DMS114 treated with DMSO at 0.1 percent for 48 hours (cell line): ENCODE results near the gene SPIRE1.
"Not testable (repeated sequence)": the region's sequence is repeated elsewhere in the genome, so short reads cannot be mapped to it uniquely, and the experiment has no call there.

ENCODE experiments used
- DNase-seq: peaks from one replicate; lab custom pipeline; 2025; ENCODE audit not compliant: unreplicated experiment; lab: John Stamatoyannopoulos, UW

SPIRE1 gene

DNA sequence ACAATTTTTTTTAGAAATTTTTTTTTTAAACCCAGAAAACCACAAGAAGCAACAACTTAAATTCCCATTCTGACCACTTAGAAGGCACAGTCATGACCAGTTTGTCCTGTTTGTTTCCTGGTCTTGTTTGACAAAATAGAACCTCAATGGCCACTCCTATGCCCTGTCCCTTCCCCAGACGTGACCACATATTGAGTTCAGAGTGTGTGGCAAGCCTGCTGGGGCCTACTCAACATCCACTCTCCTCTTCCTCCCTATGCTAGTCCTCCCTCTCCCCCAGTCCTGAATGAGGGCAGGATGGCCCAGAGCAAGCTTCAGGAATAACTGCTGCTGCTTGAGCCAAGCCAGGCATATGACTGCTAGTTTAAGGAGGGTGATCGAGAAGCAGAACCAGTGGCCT lies 160.6 kb downstream of the SPIRE1 start:
- DNase-seq, result no peak

DNA sequence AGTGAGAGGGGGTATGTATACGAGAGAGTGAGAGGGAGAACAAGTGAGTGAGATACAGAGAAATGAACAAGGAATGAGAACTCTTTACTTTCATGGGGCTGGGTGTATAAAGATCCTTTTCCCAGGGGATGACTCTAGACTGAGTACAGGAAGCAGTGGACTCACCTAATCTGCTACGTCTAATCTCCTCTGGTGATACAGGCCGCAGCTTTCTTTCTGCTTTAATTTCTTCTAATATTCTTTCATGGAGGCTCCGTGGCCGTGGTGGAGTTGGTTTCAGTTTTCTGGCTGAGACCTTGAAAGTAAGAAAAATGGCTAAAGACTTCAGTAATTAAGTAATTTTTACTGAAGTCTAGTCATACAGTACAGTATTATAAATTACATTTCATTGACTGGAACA lies 165.0 kb downstream of the SPIRE1 start:
- no peak for DNase-seq

DNA sequence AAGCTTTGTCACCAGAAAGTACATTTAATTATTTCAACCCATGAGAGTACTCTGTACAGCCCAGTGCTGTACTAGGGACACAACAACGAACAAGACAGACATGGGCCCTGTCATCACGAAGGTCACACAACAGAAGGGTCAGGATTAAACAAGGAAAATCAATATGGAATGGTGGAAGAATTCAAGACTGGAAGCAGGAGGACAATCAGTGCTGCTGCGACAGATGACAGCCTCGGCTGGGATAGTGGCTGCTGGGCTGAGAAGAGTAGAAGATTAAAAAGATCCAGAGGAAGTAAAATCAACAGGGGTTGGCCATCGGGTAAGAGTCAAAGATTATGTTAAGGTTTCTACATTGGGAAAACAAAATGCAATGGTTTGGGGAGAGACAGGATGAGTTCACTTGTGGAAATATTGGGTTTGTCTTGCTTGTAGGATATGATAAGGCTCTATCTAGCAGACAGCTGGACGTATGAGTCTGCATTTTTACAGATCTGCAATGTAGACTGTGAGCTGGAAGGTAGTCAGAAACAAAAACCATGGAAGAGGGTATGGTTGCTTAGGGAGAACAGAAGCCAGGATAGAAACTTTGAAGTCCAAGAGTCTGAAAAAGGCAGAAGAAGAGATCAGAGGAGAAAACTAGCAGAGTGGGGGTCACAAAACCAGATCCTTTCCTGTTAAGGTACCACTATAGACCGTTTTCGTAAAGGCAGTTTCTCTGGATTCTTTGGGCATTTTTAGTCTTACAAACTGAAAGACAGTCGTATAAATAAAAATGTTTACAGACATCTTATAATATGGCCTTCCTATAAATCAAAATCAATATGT lies 166.1 kb downstream of the SPIRE1 start:
- no peak for DNase-seq

DNA sequence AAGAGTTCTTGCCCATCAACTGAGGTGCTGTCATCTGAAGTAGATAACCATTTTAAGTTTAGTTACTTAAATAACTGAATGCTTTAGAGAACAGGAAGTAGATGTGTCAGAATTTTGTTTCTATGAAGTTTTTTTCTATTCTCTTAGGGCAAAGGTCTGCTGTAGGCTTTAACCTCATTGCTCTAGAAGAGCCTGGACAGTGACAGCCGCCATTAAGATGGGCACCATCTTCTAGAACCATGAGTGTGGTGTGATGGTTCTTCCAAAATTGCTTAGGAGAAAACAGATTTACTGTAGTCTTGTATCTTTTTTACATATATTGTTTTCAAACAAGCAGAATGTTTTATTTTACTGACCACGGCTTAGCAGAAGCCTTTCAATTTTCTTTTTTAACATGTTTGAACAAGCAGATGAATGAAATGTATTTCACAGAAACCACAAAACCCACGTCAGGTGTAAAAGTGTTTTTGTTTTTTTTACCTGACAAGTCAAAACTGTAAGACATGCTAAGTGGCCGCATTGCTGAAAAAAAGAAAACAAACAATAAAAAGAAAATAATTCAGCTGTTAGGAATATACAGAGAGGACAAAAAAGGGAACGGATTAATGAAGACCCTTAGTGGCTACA lies 172.3 kb downstream of the SPIRE1 start:
- DNase-seq, result no peak

DNA sequence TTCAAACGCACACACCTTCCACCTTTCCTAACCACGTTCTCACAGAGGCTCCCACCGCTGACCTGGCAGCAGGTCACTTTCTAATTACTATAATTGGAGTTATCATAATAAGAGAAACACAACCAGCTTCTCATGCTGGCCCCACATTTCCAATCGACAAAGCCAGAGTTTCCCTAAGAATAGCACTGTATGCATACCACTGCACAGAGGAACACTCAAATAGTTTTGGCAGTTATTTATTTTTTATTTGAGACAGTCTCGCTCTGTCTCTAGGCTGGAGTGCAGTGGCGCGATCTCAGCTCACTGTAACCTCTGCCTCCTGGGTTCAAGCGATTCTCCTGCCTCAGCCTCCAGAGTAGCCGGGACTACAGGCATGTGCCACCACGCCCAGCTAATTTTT lies 176.0 kb downstream of the SPIRE1 start:
- DNase-seq, result not testable (repeated sequence)

DNA sequence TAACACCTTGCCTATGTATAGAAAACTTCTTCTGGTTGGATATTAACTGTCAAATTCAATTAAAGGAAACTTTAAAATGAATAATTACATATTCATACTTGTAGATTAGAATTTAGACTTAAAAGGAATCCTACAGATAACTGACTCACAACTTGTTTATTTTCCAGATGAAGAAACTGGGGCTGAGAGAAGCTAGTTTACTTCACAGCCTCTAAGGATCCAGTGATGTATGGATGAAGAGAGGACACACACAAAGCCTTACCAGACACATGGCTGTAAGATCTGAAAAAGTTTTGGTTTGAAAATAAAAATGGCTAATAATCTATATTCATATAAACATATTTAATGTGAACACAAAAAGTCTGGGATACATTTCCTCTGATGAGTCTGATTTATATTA lies 177.9 kb downstream of the SPIRE1 start:
- DNase-seq, result no peak

DNA sequence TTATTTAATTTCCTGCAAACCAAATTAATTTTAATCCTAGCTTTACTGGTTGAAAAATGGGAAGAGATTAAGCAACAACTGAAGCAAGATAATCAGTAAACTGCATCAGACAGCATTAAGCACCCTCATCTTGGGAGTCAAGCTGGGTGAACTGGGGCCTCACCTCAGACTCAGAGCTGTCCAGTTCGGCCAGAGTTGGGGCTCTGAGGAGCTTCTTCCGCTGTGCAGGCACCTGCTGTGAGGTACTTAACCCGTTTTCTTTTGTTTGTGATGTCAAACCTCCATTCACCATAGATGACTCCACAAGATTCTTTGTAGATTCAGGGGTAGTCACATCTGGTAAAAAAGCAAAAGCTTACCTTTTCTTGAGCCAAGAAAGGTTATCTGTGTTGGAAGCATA lies 178.4 kb downstream of the SPIRE1 start:
- DNase-seq, result no peak

DNA sequence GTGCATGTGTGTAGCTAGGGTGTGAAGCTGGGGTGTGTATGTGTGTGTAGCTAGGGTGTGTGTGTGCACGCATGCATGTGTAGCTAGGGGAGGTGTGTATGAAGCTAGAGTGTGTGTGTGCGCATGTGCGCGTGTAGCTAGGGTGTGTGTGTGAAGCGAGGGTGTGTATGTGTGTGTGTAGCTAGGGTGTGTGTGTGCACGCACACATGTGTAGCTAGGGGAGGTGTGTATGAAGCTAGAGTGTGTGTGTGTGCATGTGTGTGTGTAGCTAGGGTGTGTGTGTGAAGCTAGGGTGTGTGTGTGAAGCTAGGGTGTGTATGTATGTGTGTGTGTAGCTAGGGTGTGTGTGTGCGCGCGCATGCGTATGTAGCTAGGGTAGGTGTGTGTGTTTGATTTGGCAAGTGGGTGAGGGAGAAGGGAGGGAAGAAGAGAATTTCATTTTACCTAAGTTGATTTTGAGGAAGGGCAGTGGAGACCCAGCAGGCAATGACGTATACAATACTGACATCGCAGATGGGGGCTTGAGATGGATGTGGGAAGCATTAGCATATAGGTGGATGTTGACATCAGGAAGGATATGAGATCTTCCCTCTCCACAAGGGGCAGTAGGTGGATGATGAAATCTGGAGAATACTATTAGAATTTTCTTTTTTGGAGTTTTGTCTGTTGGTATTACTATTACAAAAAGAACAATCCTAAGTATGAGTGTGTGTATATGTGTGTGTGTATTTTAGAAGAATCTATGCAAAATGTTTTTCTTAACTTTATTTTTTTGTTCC lies 179.4 kb downstream of the SPIRE1 start:
- DNase-seq, result no peak

DNA sequence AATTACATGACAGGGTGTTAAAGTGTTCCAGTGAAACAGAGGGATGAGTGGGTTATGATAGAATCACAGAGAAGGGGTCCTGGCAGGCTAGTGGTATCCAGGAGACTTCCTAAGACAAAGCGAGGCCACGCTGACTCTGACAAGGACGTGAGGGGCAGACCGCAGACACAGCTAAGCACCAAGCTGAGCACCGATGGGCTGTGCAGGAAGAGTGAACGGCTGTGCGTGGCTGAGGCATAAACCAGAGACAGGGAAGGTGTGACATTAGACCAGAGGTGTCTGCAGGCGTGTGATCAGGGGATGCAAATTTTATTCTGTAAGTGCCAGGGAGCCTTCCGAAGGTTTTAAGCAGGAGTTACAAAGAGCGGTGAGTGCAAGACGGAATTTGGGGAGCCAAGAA lies 180.3 kb downstream of the SPIRE1 start:
- no peak for DNase-seq

DNA sequence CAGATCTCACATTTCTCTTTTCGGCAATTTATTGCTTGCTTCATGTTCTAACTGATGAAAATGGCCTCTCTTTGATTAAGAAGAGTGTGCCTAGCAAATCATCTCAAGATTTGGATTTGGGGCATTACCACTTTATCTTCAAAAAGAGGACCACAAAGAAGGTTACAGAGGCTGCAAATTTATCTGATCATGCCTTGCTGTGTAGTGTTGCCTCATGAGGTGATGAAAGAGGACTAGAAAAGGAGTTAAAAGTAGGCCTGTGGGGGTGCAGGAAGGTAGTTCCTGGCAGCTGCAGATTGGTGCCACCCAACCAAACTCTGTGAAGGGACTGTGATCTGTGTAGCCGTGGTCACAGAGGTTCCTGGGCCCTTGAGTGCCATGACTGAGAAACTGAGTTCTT lies 181.0 kb downstream of the SPIRE1 start:
- no peak for DNase-seq

DNA sequence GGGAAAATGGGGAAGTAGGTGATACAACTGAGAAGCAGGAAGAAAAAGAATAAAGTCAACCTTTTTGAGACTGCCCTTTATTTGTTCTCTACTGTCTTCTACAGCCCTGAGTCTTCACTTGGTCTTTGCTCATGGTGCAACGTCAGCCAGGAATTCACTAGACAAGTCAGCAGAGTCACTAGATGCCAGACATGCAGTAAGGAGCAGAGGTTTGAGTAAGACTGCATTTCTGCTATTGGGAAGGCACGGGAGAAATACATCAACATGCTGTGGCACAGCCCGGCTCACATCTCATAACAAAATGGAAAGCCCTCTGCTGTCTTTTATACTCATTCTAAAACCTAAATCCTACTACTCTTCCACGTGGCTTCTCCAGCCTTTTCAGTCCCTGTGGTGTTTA lies 183.0 kb downstream of the SPIRE1 start:
- DNase-seq, result no peak

DNA sequence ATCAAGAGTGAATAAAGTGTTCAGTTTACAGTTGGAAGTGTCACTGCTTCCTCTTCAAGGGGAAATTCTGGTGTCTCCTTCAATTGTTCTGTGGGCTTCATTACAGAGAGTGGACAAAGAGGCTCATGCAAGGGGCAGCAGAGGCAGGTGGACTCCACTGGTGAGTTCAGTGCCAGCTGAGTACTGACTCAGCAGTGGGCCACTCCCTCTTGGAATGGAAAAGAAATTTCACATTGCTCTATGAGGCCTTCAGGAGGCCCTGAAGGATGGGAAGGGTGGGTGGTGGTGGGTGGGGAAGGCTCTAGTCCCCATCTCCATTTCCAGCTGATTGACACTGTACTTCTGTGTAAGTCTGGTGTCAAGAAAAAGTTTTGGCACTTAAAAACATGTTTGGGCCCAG lies 183.8 kb downstream of the SPIRE1 start:
- DNase-seq, result no peak

DNA sequence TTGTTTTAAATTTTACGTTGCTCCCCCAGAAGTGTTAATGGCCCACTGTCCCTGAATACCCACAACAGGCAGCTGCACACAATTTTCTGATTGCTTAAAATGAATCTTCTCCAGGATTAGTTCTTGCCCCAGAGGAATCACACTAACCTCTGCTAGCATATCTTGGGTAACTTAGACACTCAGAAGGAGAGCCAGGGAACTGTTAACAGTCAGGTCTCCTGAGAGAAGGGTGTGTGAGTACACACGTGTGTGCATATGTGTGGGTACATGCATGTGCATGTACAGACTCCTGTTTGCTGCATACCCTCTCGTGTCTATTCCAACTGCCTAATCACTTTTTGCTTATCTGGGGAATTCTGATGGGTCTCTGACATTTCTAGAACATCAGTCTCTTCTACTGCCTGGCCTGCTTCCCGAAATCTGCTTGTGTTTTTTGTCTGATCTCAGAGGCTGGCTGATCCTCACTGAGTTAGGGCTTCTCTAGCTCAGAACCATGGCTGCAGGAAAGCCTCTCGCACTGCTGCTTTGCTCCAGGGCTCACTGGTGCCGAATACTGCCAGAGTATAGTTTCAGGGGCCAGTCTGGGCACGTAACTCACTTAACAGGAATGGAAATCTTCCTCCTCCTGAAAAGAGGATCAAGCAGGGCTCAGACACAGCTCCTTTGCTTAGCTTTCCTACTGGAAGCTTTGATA lies 187.4 kb downstream of the SPIRE1 start:
- DNase-seq, result no peak

DNA sequence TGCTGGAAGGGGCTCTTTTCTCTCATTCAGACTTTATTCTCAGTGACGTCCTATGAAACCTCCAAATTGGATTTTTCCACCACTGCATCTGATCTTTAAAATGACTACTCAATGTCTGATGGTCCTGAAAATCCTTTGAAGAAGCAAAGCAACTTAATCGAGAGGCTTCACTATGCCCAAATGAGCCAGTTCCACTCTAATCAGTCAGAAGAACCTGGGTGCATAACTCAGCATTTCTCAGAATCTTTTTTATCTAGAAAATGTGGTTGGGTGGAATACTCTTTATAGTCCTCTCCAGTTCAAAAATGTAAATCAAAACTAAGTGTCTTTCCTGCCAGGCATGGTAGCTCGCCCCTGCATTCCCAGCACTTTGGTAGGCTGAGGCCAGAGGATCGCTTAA lies 189.5 kb downstream of the SPIRE1 start:
- no peak for DNase-seq

DNA sequence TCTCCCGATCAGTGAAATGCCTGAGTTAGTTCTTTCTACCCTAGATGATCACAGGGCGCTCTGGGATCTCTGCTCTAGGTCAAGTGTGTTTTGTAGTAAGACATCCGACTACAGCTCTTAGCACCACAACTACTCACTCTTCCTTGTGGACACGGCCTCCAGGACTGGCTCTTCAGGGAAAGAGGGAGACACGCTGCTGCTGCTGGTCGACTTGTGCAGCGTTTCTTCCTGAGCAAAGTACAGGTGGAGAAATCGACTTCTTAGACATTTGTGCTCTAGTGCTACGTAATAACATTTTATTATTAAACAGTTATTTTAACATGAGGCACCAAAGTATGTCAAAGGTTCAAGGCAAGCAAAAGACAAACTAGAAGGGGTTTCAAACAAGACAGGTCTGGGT lies 193.2 kb downstream of the SPIRE1 start:
- no peak for DNase-seq

DNA sequence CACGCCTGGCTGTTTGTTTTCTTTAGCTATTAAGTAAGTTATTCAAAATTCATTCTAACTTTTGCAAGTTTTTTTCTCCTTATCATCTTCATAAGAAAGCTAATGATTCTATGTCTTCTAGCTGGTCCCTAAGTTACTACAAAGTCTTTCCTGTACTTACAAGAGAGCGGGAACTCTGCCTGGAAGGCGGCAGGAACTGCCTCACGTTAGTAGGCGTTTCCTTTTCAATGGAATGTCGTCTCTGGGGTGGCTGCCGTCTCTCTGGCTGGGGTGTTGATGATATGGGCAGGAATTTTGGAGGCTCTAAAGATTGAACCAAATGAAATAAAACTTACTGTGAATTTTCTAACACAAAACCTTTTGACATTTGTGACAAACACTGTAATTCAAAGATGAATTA lies 194.7 kb downstream of the SPIRE1 start:
- DNase-seq, result no peak

DNA sequence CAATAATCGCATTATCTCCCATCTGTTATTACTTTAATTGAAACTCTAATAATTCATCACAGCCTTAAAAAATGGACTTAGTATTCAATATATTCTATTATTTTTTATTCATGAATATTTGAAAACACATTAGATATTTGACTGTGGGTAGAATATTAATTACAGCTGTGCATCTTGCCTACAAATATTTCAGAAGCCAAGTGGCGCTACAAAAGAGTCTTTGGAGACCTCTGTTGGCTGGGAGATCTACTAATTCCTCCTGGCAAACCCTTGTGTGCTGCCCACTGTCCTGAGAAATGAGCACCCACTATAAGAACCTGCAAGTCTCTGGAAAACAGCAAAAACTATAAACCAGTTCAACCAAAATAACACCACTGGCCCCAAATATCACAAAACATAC lies 195.7 kb downstream of the SPIRE1 start:
- no peak for DNase-seq

DNA sequence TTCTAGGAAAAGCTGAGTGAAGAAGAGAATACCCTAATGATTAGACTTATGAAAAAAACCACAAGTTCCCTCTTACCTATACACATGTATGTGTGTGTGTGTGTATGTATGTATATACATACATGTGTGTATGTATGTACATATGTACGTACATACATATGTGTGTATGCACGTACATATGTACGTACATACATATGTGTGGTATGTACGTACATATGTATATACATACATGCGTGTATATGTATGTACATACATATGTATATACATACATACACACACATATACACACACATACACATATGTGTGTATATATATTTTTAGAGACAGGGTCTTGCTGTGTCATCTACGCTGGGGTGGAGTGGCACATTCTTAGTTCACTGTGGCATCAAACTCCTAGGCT lies 196.6 kb downstream of the SPIRE1 start:
- no peak for DNase-seq

DNA sequence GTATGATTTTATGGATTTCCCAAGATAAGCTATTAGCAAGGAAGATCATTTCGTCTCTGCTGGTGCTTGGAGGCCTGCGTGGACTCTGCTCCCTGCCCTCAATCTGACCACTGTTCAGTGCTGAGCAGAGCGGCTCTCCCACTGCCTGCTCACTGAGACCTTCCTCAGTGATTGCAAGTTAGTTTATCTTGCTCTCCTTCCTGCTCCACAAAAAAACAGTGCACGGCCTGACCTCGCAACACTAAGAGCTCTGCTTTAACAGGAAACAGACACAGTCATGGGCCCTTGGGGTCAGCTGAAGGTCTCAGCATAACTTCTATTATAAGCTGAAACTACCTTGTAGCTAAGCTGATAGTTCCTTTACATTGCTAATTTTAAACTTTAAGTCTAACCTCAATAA lies 197.0 kb downstream of the SPIRE1 start:
- no peak for DNase-seq

DNA sequence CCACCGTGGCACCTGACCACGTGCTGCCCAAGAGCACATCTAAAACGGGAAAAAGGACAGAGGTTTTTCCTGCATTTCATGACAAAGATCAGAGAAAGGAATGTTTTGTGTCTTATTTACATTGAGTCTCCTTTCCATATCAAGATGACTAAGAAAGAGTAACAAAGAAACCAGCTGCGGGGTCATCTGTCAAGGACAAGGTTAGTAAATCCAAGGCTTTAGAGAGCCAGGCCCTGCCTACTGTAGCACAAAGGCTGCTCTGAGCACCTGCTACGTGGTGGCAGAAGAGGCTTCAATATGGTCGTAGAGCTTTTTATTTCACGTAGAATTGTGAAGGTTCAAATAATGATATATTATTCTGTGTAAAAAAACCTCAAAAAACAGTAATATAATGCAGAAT lies 199.1 kb downstream of the SPIRE1 start:
- DNase-seq, result no peak

DNA sequence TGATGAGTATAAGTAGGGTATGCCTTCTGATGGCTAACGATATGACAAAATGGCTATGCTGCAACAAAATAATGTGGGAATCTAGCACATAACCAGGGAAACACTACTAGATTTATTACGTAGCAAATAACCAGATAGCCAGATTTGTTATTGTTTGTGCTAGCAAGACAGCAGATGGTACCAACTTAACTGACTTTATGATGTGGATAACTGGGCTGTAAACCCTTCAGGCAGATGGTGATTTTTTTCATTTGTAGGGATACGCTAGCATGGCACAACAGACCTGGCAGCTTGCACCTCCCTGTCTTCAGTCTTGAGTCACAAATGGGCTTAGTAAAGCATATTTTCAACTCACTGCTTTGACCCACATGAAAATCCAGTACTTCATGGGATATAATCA lies 201.5 kb downstream of the SPIRE1 start:
- no peak for DNase-seq

DNA sequence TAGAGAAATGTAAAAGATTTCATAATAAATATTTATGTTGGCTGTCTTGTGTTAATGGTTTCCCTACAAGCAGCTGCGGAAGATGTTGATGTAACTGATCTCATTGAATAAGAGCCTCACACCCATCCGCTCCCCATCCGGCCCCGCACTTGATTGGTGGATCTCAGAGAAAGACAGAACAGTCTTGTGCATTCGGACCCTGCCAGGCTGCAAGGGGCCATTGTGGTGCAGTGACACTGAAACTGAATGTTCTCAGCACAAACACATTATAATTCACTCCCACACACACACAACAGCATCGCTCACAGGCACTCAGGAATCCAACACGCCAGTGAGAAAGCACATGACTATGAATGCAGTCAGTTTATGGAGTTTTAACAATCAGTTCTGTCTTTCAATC lies 202.4 kb downstream of the SPIRE1 start:
- DNase-seq, result no peak
